HG03575 (cell line): ENCODE data around the gene SMAD4.

ENCODE experiments used
- ATAC-seq: cut with Tn5 transposase; IDR thresholded peaks from one replicate; pipeline ENCODE4 v1.9.1; 2021; ENCODE audit not compliant: unreplicated experiment, insufficient number of reproducible peaks, low FRiP score; ENCODE audit errors: extremely low read depth

SMAD4 gene

GRCh38 chr18:51127664-51128063 lies 97.7 kb downstream of the SMAD4 start:
- no peak for ATAC-seq

GRCh38 chr18:51128533-51128932 lies 98.5 kb downstream of the SMAD4 start:
- no peak for ATAC-seq

- no peak for ATAC-seq
Observed at GRCh38 chr18:51132256-51132935, 102.4 kb downstream of the SMAD4 start.

GRCh38 chr18:51133580-51134160 lies 103.7 kb downstream of the SMAD4 start:
- ATAC-seq = no peak
